H1 (cell line): ENCODE results near the gene SPSB1. TPM values are rescaled to one million over a fixed set of nuclear protein-coding genes. Genes with fewer than 3 reads are reported as not detected.

ENCODE experiments used
- ASH2L ChIP-seq: fragments of 200-600, 300-600 bp; sonication (generic); IDR thresholded peaks from one replicate; pipeline ENCODE4 v1.7.1; 2017; ENCODE audit warnings: low read length
- BACH1 ChIP-seq: IDR thresholded peaks from 2 replicates; pipeline ENCODE4 v1.6.1; 2012; ENCODE audit warnings: low read length, improper control_type of control experiment
- CBX5 ChIP-seq: fragments of 300-800, 300-1000 bp; sonication (generic); IDR thresholded peaks from 2 replicates; pipeline ENCODE4 v1.7.1; 2016; ENCODE audit warnings: antibody characterized with exemption, low read length, low read depth
- CBX8 ChIP-seq: fragments of 300-800, 300-1000 bp; sonication (generic); IDR thresholded peaks from 2 replicates; pipeline ENCODE4 v1.7.1; 2016; ENCODE audit warnings: low read depth, low read length, borderline replicate concordance
- CEBPB ChIP-seq: IDR thresholded peaks from 2 replicates; pipeline ENCODE4 v1.6.1; 2012; ENCODE audit warnings: low read depth, low read length
- CTCF ChIP-seq, 3 experiments: IDR thresholded peaks; 1 replicate in 2 of 3; 2 replicates in 1 of 3; pipeline versions ENCODE4 v1.5.1 to v1.6.1; 2011; ENCODE audit warnings: low read length in 3 of 3, mild to moderate bottlenecking in 3 of 3, inconsistent platforms in 2 of 3, low read depth in 1 of 3, moderate library complexity in 1 of 3; ENCODE audit not compliant: insufficient read depth in 1 of 3; ENCODE audit errors: control extremely low read depth in 1 of 3
- EGR1 ChIP-seq: IDR thresholded peaks from 2 replicates; pipeline ENCODE4 v1.6.1; 2011; ENCODE audit warnings: low read depth, low read length, borderline replicate concordance
- HDAC2 ChIP-seq, 2 experiments: fragments of 300-600 bp in 1 of 2; sonication (generic) in 1 of 2; IDR thresholded peaks; 2 replicates each; pipeline ENCODE4 v1.6.1; 2011 to 2012; ENCODE audit warnings: low read depth in 2 of 2, low read length in 2 of 2, mild to moderate bottlenecking in 2 of 2, moderate library complexity in 2 of 2, borderline replicate concordance in 1 of 2, inconsistent platforms in 1 of 2
- KDM1A ChIP-seq: fragments of 200-600, 300-600 bp; sonication (generic); IDR thresholded peaks from 2 replicates; pipeline ENCODE4 v1.7.1; 2016; ENCODE audit warnings: mild to moderate bottlenecking, low read length, borderline replicate concordance
- MAX ChIP-seq: IDR thresholded peaks from 2 replicates; pipeline ENCODE4 v1.6.1; 2012; ENCODE audit warnings: inconsistent platforms
- RAD21 ChIP-seq, 2 experiments: IDR thresholded peaks in 1 of 2; conservative IDR thresholded peaks in 1 of 2; 2 replicates each; pipeline ENCODE4 v1.6.1; 2011; ENCODE audit warnings: low read depth in 2 of 2, low read length in 2 of 2, improper control_type of control experiment in 1 of 2, inconsistent platforms in 1 of 2, mild to moderate bottlenecking in 1 of 2, moderate library complexity in 1 of 2
- RBBP5 ChIP-seq: IDR thresholded peaks from 2 replicates; pipeline ENCODE4 v1.7.1; 2012; ENCODE audit warnings: low read depth, mild to moderate bottlenecking, inconsistent platforms, low read length, moderate library complexity, borderline replicate concordance
- SAP30 ChIP-seq: fragments of 300-600 bp; sonication (generic); IDR thresholded peaks from 2 replicates; pipeline ENCODE4 v1.7.1; 2012; ENCODE audit warnings: low read length, moderate library complexity, mild to moderate bottlenecking, inconsistent platforms; ENCODE audit not compliant: insufficient read depth, insufficient replicate concordance
- SP2 ChIP-seq: IDR thresholded peaks from 2 replicates; pipeline ENCODE4 v1.6.1; 2012; ENCODE audit warnings: mild to moderate bottlenecking, low read length, inconsistent platforms
- ZNF274 ChIP-seq: IDR thresholded peaks from 2 replicates; pipeline ENCODE4 v1.7.0; 2012; ENCODE audit warnings: low read length, borderline replicate concordance; ENCODE audit errors: extremely low read depth
- polyA plus RNA-seq, 7 experiments: library from polyadenylated mRNA; depleted of rRNA in 3 of 7; stranded (reverse) in 5 of 7; unstranded in 2 of 7; fragments of >200 nt in 5 of 7; fragments of 200-250 nt in 2 of 7; gene quantifications; 1 replicate in 5 of 7; 2 replicates in 1 of 7; 4 replicates in 1 of 7; pipeline versions ENCODE4 v1.2.1 to v1.2.3, GENCODE V29; 2011 to 2013; ENCODE audit warnings: missing spikeins in 2 of 7, mixed read lengths in 2 of 7
- total RNA-seq: library from RNA; stranded (reverse); fragmentation: NEBNext Ultra II Directional; extraction: Animal tissue kit (Norgen Biotek cat#: 25700); gene quantifications from 2 replicates; pipeline ENCODE4 v1.2.1, GENCODE V29; 2021

The SPSB1 gene
- total and polyA plus RNA-seq, 2 of the 8 experiments (the other 6 are each of a cell fraction or from before 2014, with no cell fraction given), result 5.3 to 6.4 TPM

GRCh38 chr1:9275567-9276034 is 17.1 kb upstream of the SPSB1 start (continued):
- TF ChIP-seq KDM1A (no peak), EGR1 (peak; percentile 57; the same call in 1 of the 2 replicates), CTCF (IDR thresholded peaks at IDR 0.05; ENCODE audit: control extremely low read depth in 1 of 3, insufficient read depth in 1 of 3, low read depth in 1 of 3, low read length in 3 of 3) (no peak), CEBPB (no peak), RAD21 (IDR thresholded peaks at IDR 0.05 in 1 of 2, conservative IDR thresholded peaks at IDR 0.05 in 1 of 2; ENCODE audit: low read depth in 2 of 2, low read length in 2 of 2) (no peak), CBX8 (no peak), BACH1 (peak; percentile 77), HDAC2 (IDR thresholded peaks at IDR 0.05; ENCODE audit: borderline replicate concordance in 1 of 2, low read depth in 2 of 2, low read length in 2 of 2) (no peak), ASH2L (no peak), MAX (no peak), CBX5 (no peak), SP2 (no peak), SAP30 (no peak), ZNF274 (no peak), RBBP5 (no peak)
